Ecto neural progenitor cell (in vitro differentiated cells): Measurements from ENCODE around the gene TXNRD2.

Experiments used
- DNase-seq: peaks from one replicate; pipeline ENCODE4 v3.0.0-alpha.2; 2018; ENCODE audit warnings: low spot score

Gene TXNRD2

DNA sequence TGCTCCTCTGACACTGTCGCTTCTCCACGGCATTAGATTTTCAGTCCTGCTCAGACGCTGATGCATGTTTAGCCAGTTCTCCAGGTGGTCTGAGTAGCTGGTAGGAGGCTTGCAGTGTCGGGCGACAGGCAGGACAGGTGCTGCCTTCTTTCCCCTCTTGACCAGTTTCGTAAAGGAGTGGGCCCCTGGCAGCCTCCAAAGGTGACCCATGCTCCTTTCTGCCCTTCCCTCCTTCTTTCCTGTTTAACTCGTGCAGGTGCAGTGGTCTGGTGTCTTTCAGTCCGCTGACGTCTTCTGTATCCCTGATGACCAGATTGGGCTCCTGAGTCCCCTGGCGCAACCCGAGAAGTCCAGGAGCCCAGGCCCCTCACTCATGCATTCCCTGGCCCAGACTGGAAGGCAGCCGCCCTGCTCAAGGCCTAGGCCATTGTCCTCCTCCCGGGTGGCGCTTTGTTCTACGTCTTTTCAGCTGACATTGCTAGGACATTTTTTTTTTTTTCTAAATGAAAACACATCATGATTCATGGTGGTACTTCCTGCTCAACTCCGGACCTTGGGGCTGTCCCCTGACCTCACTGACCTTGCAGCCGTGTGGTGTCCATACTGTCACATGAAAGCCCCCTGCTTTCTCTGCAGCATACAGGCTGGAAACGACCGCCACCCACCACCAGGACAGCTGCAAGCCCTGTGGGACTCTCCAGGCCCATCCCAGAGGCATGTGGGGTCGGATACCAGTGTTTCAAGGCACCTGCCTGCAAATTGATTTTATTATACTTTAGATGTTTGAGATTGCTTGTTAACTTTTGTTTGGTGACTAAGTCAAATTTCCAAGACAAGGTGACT is 25.5 kb upstream of the TXNRD2 start:
- no peak for DNase-seq

DNA sequence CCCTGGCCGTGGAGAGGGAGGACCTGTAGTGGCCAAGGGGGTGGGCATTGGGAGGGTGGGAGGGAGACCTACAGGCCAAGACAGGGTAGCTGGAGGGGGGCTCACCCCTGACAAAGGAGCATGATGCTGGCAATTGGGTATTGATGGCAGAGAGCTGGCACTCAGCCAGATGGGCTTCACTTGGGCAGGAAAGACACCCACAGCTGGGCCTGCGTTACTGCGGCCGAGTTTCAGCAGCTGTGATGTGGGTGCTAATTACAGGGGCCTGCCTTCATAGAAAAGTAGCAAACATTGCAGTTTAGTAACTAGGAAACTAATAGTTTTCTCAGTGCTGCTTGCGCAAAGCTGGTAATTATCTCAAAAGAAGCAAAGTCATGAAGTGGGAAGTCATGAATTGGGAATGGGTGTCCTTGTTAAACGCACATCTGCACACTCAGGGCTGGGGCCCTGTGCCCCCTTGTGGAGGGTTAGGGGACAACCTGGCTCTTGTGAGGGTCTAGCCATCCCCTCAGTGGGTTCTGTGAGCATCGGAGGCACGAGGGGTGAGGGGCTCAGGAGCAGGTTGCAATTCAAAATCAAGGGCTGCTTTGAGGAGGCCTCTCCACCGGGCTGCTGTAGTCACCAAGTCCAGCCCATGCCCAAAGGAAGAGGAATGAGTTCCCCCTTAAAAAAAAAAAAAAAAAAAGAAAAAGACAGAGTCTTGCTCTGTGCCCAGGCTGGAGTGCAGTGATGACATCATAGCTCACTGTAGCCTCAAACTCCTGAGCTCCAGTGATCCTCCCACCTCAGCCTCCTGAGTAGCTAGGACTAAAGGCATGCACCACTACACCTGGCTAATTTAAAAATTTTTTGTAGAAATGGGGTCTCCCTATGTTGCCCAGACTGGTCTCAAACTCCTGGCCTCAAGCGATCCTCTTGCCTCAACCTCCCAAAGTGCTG is 24.4 kb upstream of the TXNRD2 start:
- no peak for DNase-seq

DNA sequence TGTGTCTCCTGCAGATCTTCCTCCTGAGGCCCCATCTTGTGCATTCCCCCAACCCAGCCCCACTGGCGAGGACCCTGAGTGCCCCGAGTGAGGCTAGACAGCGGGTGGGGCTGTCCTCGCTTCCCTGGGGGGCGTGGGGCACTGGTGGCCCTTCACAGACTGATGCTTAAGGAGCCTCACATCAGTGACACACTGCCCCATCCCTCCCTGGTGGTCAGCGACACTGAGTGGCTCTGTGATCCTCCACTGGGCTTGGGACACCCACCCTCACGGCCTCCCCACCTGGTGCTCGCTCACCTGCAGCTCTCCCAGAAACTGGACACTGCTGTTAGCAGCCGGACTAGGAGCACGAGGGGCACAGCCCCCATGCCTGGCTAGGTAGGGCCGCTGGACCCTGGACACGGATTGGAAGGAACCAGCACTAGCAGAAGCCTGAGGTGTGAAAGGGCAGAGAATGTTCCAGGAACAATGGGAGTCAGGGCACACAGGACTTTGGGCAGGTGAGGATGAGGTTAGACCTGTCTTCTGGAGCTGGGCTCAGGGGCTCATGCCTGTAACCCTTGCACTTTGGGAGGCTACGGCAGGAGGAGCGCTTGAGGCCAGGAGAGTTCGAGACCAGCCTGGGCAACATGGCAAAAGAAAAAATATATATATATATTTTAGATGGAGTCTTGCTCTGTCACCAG is 23.2 kb upstream of the TXNRD2 start:
- no peak for DNase-seq

DNA sequence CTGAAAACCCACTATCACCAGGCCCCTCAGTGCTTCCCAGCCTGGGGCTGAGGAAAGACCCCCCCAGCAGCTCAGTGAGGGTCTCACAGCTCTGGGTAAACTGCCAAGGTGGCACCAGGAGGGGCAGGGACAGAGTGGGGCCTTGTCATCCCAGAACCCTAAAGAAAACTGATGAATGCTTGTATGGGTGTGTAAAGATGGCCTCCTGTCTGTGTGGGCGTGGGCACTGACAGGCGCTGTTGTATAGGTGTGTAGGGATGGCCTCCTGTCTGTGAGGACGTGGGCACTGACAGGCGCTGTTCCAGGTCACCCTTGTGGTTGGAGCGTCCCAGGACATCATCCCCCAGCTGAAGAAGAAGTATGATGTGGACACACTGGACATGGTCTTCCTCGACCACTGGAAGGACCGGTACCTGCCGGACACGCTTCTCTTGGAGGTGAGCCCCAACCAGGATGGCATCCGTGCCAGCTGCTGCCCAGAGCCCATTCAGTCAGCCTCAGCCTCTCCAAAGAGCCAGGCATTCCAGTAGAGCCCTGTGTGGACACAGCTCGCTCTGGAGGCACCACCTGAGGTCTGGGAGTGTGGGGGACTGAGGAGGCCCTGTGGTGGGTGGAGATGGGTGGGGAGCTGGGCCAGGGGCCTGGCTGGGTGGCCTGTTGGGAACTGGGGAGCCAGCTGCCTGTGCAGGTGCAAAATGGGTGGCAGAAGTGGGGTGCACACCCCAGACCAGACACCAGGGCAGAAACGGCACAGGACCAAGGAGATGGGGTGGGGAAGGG is 22.4 kb upstream of the TXNRD2 start:
- no peak for DNase-seq

DNA sequence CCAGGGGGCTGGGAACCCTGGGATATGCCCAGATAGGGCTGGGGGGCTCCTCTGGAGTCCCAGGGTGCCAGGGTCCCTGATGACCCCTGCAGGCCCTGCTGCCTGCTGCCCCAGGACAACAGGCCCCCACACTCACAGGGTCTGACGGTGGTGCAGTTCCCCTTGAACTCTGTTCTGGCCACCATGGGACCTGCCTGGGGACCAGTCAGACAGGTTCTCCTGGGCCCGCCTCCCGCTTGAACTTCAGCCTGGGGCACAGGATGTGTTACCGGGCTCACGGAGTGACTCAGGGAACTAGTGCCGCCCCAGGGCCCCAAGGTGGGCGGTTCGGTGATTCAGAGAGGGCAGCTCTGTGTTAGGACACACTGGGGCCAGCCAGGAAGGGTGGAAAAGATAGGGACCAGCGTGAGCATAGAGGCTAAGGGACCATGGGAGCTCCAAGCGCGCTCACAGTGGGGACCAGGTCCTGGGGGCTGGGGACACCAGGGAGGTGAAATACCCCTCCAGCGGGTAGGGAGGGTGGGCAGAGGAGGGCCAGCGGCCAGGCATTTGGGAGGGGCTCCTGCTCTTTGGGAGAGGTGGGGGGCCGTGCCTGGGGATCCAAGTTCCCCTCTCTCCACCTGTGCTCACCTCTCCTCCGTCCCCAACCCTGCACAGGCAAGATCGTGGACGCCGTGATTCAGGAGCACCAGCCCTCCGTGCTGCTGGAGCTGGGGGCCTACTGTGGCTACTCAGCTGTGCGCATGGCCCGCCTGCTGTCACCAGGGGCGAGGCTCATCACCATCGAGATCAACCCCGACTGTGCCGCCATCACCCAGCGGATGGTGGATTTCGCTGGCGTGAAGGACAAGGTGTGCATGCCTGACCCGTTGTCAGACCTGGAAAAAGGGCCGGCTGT is 21.5 kb upstream of the TXNRD2 start:
- no peak for DNase-seq

DNA sequence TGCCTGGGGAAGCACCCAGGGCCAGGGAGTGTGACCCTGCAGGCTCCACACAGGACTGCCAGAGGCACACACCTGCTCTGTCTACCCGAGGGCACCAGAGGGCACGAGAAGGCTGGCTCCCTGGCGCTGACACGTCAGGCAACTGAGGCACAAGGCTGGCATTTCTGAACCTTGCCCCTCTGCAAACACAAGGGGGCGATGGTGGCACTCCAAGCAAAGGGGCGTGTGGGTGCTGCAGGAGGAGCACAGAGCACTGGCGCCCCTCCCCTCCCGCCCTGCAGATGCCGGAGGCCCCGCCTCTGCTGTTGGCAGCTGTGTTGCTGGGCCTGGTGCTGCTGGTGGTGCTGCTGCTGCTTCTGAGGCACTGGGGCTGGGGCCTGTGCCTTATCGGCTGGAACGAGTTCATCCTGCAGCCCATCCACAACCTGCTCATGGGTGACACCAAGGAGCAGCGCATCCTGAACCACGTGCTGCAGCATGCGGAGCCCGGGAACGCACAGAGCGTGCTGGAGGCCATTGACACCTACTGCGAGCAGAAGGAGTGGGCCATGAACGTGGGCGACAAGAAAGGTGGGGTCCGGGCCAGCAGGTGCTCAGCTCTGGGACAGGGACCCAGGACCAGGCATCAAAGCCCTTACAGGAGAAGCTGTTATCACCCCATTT is 20.8 kb upstream of the TXNRD2 start:
- DNase-seq = peak; percentile 90

DNA sequence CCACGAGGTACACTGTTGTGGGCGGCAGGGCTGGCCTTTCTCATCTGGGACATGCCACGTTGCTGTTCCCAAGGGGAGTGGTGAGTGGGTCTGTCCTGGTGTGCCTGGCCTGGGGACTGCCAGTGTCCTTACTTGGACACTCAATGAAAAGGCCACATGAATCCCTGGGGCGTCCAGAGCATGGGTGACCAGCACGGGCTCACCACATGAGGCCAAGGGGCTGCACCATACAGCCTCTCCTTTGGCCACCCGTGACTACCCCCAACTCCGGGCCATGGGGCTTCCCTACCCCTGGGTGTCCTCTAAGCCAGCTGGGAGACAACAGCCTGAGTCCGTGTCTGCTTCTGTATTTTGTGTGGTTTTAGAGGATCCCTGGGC is 20.2 kb upstream of the TXNRD2 start:
- DNase-seq = no peak

DNA sequence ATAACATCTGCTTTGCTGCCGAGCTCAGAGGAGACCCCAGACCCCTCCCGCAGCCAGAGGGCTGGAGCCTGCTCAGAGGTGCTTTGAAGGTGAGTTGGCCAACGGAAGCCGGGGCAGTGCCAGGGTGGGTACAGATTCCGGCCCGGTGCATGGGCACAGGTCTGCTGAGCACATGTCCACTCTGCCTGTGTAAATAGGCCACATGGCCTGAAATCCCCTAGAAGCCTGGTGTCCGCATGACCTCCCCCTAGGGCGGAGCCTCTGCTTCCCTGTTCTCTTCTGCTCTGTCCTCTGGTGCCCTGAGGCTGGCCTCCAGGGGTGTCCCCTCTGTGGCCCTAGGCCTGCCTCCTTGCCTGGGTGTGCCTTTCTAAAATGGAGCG is 19.6 kb upstream of the TXNRD2 start:
- no peak for DNase-seq

DNA sequence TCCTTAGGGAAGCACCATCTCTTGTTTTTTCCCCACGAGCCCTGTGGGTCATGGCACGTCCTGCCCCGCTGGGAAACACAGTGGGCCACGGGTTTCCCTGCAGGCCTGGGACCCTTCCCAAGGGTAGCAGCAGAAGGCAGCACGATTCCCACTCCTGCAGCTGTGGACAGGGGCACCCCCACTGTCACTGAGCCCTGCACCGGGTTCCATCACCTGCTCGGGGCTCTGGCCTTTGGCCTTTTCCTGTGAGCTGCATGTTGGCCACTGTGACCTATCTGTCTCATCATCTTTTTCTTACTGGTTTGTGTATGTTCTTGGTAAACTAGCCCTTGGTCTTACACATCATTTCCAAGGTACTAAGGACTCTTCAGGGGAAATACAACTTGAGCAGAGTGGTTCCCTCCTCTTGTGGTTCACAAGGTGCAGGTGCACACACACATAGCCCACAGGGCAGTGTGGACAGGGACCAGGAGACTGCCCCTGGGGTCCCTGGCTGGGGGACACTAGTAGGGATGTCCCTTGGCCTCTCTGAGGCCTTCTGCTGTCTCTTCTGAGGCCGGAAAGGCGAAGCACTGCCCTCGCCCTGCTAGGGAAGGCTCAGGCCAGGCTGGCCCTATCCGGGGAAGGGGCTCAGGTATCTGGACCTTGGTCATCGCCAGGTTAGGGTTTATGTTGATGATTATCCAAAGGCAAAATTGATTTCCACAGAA is 19.0 kb upstream of the TXNRD2 start:
- DNase-seq = no peak

DNA sequence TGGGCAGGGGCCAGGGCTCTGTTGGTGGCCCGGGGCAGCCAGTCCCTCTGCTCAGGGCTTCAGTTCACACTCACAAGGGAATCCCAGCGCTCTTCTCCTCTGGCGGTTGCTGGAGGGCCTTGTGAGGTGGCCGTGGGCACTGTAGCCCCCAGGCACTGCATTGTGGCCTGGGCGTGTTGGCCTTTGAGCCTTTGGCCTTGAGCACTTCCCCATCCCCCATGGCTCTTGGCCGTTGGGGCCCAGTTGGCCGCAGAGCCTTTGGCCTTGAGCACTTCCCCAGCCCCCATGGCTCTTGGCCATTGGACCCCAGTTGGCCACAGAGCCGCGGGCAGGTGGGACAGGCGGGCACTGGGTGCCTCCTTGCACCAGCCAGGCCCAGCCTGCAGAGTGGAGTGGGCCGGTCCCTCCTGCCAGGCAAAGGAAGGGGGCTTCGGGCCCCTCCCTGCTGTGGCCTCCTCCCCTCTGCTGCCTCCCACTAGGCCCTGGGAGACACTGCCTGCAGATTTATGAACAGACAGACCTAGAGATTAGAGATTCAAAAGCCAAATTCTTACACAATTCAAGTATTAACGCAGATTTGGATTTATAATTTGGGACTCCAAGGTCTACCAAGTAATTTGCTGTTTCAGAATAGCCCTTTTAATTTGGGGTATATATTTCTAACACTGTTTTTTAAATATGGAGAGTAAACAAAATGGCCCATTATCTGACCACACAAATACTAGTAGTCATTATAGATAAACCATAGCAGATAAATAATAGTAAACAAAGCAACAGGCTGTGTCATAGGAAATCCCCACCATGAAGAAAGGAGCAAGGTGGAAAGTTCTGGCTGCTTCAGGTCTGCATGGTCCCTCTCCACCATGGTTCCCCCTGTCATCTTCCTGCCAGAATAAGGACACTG is 18.2 kb upstream of the TXNRD2 start:
- DNase-seq = no peak

DNA sequence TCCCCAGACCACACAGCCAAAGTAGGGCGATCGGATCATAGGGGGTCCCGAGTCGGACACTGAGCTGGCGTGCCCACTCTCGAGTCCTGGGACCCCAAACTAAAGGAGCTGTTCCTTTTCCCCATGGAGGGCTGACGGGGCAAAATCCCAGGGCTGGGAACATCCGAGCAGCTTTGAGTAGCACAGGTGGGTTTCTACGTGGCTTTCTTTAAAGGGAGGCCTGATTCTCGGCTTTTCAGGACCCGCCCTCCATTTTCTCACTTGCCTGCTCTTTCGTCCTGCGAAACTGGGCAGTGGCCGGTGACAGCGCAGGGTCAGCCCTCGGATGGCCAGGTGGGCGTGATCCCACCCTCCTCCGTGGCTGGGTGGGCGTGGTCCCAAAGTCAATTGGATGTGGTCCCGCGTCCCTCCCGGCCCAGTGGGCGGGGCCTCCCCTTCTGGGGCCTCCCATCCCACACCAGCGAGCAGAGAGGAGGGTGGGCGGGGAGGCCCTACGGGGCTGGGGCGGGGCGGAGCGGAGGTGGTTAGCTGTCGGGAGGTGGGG is 17.5 kb upstream of the TXNRD2 start:
- peak; percentile 98 for DNase-seq

DNA sequence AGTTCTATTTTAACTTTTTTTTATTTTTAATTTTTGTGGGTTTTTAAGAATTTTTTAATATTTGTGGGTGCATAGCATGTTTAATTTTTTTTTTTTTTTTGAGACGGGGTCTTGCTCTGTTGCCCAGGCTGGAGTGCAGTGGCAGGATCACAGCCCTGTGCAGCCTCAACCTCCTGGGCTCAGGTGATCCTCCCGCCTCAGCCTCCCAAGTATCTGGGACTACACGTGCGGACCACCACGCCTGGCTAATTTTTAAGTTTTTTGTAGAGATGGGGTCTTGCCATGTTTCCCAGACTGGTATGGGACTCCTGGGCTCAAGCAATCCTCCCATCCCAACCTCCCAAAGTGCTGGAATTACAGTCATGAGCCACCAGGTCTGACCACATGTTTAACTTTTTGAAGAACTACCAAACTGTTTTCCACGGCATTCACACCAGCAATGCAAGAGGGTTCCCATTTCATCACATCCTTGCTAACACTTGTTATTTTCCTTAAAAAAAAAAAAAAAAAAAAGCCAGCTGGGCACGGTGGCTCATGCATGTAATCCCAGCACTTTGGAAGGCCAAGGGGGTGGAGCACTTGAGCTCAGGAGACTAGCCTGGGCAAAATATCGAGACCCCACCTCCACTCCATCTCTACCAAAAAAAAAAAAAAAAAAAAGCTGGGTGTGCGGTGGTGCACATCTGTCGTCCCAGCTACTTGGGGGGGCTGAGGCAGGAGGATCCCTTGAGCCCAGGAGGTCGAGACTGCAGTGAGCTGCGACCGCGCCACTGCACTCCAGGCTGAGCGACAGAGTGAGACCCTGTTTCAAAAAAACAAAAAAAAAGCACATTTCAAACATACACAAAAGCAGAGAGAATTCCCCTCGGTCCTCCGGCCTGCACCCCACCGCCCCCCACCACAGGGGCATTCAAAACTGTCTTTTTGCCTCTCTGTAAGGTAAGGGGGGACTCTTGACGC is 16.7 kb upstream of the TXNRD2 start:
- no peak for DNase-seq

DNA sequence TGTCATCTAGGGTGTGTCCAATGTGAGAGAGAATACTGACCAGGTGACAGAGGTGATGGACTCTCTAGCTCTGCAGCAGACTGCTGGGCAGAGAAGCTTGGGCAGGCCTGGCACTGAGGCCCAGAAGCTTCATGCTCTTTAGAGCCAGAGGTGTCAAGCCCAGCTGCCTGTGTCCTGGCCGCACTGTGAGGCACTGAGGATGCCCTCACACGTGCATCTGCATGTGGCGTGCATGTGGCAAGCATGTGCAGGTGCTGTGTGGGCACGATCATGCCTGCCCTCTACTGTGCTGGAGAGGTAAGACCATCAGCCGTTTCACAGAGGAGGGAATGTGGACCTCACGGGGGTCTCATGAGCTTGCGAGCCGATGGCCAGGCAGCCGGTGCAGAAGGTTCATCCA is 15.8 kb upstream of the TXNRD2 start:
- DNase-seq = no peak

DNA sequence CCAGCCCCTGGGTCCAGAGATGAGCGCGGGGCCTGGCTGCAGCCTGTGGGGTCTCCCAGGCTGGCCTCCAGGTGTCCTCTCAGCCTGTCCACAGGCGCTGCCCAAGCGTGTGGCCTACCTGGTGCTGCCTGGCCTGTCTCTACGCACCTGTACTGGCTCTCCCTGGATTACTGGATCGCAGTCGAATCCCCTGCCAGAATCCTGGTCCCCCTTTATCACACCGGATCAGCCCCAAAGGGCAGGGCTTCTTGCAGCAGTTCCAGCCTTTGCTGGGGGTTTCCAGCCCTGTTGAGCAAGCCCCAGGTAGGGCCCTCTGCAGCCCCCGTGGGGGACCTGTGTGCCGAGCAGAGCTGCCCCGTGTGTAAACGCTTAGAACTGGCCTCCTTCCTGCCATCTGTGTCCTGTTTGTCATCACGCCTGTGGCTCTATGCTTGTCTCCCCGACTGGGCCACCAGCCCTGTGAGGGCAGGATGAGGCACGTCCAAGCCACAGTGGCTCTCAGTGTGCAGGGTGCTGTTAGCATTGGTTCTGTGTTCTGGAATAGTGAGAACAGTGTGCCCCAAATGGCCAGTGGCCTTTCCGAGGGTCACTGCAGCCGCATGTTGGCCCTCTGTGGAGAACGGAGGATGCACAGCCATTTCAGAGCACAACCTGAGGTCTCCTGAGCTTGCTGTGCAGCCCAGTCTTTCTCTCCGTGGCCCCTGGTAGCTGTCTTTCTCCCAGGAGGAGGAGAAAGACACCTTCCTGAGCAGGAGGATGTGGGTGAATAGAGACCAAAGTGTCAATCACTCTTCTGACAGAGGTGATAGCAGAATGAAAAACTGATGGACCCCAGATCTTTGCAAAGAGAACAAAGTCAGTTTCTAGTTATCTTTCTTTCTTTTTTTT is 13.9 kb upstream of the TXNRD2 start:
- no peak for DNase-seq

DNA sequence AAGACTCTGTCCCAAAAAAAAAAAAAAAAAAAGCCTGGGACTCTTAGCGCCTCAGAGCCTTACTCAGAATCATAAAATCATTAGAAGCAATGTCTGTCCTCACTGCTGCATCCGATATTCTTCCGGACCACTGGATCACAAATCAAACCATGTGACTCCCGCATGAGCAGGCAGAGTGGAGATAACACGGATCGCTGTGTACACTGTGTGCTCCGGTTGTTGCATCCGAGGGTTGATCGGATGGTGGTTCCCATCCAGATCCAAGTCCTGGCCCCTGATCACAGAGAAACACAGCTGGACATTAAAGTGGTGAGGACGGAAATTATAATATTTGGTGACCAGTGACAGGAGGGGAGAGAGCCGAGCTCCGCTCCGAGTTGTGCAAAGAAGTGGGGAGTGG is 9.7 kb upstream of the TXNRD2 start:
- DNase-seq = no peak
